SU-DHL-6 (cell line): ENCODE measurements around the gene HUNK.
"Not testable (repeated sequence)": the region's sequence is repeated elsewhere in the genome, so short reads cannot be mapped to it uniquely, and the experiment has no call there.

Experiments
- H2AFZ ChIP-seq: fragments of 200-600 bp; sonication (generic); 2 replicates; pipeline ENCODE4 v1.6.1; 2014; ENCODE audit warnings: low read depth, mild to moderate bottlenecking, moderate library complexity, mixed read lengths, antibody characterized with exemption, low read length; ENCODE audit not compliant: severe bottlenecking
- H3F3A ChIP-seq: fragments of 200-600 bp; shearing (Covaris generic); 2 replicates; pipeline ENCODE4 v1.6.0; 2016; ENCODE audit warnings: antibody characterized with exemption, mild to moderate bottlenecking; ENCODE audit not compliant: insufficient read depth
- H3K27ac ChIP-seq: fragments of 200-600 bp; sonication (generic); 2 replicates; pipeline ENCODE4 v1.5.1; 2016; ENCODE audit warnings: low read depth, mild to moderate bottlenecking, low read length, moderate library complexity, mixed read lengths
- H3K27me3 ChIP-seq: fragments of 200-600 bp; sonication (generic), shearing (Covaris generic); 2 replicates; pipeline ENCODE4 v1.6.0; 2014; ENCODE audit warnings: mild to moderate bottlenecking, low read length
- H3K36me3 ChIP-seq: fragments of 200-600 bp; sonication (generic); 2 replicates; pipeline ENCODE4 v1.6.1; 2014; ENCODE audit warnings: mild to moderate bottlenecking, low read length, mixed read lengths
- H3K4me2 ChIP-seq: fragments of 300-600, 200-600 bp; shearing (Covaris generic), sonication (generic); 2 replicates; pipeline ENCODE4 v1.6.0; 2014; ENCODE audit warnings: low read length, low read depth, mild to moderate bottlenecking; ENCODE audit not compliant: poor library complexity, severe bottlenecking
- H3K4me3 ChIP-seq: fragments of 200-600 bp; sonication (generic); 2 replicates; pipeline ENCODE4 v1.5.1; 2014; ENCODE audit warnings: antibody characterized with exemption, low read length, mild to moderate bottlenecking, mixed read lengths; ENCODE audit not compliant: insufficient read depth, poor library complexity, severe bottlenecking
- H3K79me2 ChIP-seq: fragments of 200-600 bp; sonication (generic); 2 replicates; pipeline ENCODE4 v1.6.1; 2014; ENCODE audit warnings: mild to moderate bottlenecking, low read length, moderate library complexity; ENCODE audit not compliant: insufficient read depth
- H3K9ac ChIP-seq: fragments of 200-600 bp; sonication (generic); 2 replicates; pipeline ENCODE4 v1.7.0; 2014; ENCODE audit warnings: mild to moderate bottlenecking, low read length
- H3K9me2 ChIP-seq: fragments of 200-600 bp; sonication (generic); replicated peaks from 2 replicates; pipeline ENCODE4 v1.6.1; 2014; ENCODE audit warnings: low read length; ENCODE audit not compliant: insufficient read depth
- H3K9me3 ChIP-seq: fragments of 200-600 bp; sonication (generic); 2 replicates; pipeline ENCODE4 v1.6.1; 2014; ENCODE audit warnings: low read length, mixed read lengths; ENCODE audit not compliant: insufficient read depth
- H4K20me1 ChIP-seq: fragments of 200-600 bp; sonication (generic); 2 replicates; pipeline ENCODE4 v1.6.1; 2014; ENCODE audit warnings: low read depth, mild to moderate bottlenecking, antibody characterized with exemption, low read length, moderate library complexity, mixed read lengths
- CTCF ChIP-seq: fragments of 200-600 bp; sonication (generic); IDR thresholded peaks from one replicate; pipeline ENCODE4 v1.5.1; 2017; ENCODE audit warnings: antibody characterized with exemption, mild to moderate bottlenecking, low read length, moderate library complexity; ENCODE audit not compliant: insufficient read depth, poor library complexity, severe bottlenecking
- EZH2phosphoT487 ChIP-seq: fragments of 200-600 bp; sonication (generic), shearing (Covaris generic); conservative IDR thresholded peaks from 2 replicates; pipeline ENCODE4 v1.6.1; 2018; ENCODE audit warnings: mild to moderate bottlenecking, antibody characterized with exemption, low read length, moderate library complexity, mixed read lengths

Gene HUNK

GRCh38 chr21:32035617-32036016 lies 162.8 kb downstream of the HUNK start:
- Histone ChIP-seq H3K79me2 (no peaks in the 10 kb centered on the region), H3K27ac (no peak overlapping the region), H4K20me1 (no peaks in the 10 kb centered on the region), H3F3A (no peaks in the 10 kb centered on the region), H3K27me3 (no peaks in the 10 kb centered on the region), H3K9me3 (no peaks in the 10 kb centered on the region), H3K36me3 (no peaks in the 10 kb centered on the region), H3K9ac (no peak overlapping the region), H3K4me2 (no peak overlapping the region), H2AFZ (no peak overlapping the region), H3K9me2 (no peaks in the 10 kb centered on the region), H3K4me3 (no peak overlapping the region)
- TF ChIP-seq CTCF, result no peak
- no peak for TF ChIP-seq EZH2phosphoT487

- H3K4me2 ChIP-seq, result no peak overlapping the region
- H3K27me3 ChIP-seq, result no peaks in the 10 kb centered on the region
- no peak overlapping the region for H2AFZ ChIP-seq
- H3K9ac ChIP-seq, result no peak overlapping the region
- H3K36me3 ChIP-seq, result no peaks in the 10 kb centered on the region
- no peak overlapping the region for H3K27ac ChIP-seq
- no peaks in the 10 kb centered on the region for H3K79me2 ChIP-seq
- H3F3A ChIP-seq, result no peaks in the 10 kb centered on the region
- H3K9me3 ChIP-seq, result no peaks in the 10 kb centered on the region
- no peak overlapping the region for H3K4me3 ChIP-seq
- TF ChIP-seq CTCF, result no peak
- TF ChIP-seq EZH2phosphoT487, result no peak
- H3K9me2 ChIP-seq, result no peaks in the 10 kb centered on the region
- no peaks in the 10 kb centered on the region for H4K20me1 ChIP-seq
These were observed 163.9 kb downstream of the HUNK start for GRCh38 chr21:32036756-32037155.

- H2AFZ ChIP-seq, H3K9me2 ChIP-seq: not testable (repeated sequence)
These were observed 165.9 kb downstream of the HUNK start for GRCh38 chr21:32038751-32039150.

GRCh38 chr21:32043458-32043857 lies 170.6 kb downstream of the HUNK start:
- no peak overlapping the region for H3K4me2 ChIP-seq
- H3K36me3 ChIP-seq, result no peaks in the 10 kb centered on the region
- H3K4me3 ChIP-seq, result no peak overlapping the region

More at GRCh38 chr21:32038751-32039150, 165.9 kb downstream of the HUNK start:
- not testable (repeated sequence) for H3F3A ChIP-seq, H3K27ac ChIP-seq, H3K9ac ChIP-seq, H3K4me3 ChIP-seq, H3K36me3 ChIP-seq, H3K79me2 ChIP-seq, H3K27me3 ChIP-seq, H3K4me2 ChIP-seq, H4K20me1 ChIP-seq
- H3K9me3 ChIP-seq, result peaks cover 10% of the 10 kb centered on the region; the same call in 1 of the 2 replicates

More at GRCh38 chr21:32043458-32043857, 170.6 kb downstream of the HUNK start:
- Histone ChIP-seq H2AFZ (no peak overlapping the region), H3K9ac (no peak overlapping the region), H3K9me2 (no peaks in the 10 kb centered on the region), H3K27ac (no peak overlapping the region), H3K9me3 (peaks cover 11% of the 10 kb centered on the region; the same call in 1 of the 2 replicates), H3K79me2 (no peaks in the 10 kb centered on the region), H4K20me1 (no peaks in the 10 kb centered on the region), H3K27me3 (no peaks in the 10 kb centered on the region), H3F3A (no peaks in the 10 kb centered on the region)
- no peak for TF ChIP-seq CTCF
- TF ChIP-seq EZH2phosphoT487, result no peak
